Measurements from ENCODE around the gene KIN.
"Not testable (repeated sequence)": the region's sequence is repeated elsewhere in the genome, so short reads cannot be mapped to it uniquely, and the experiment has no call there.

The KIN gene

GRCh38 chr10:7817984-7818294, 30.1 kb upstream of the KIN start:
- TF ChIP-seq CTCF (IDR thresholded peaks at IDR 0.05; ENCODE audit: low read depth, low read length), result no peak
- Histone ChIP-seq H3K27me3 (ENCODE audit: insufficient read depth, low read depth, severe bottlenecking) (no peaks in the 10 kb centered on the region), H3K9me3 (ENCODE audit: severe bottlenecking) (no peaks in the 10 kb centered on the region), H3K27ac (no peak overlapping the region), H3K4me3 (ENCODE audit: low read depth, low read length) (peak overlapping the region; percentile 84), H3K36me3 (0 out of 2 replicates have a peak, but pooled peaks cover 2% of the 10 kb centered on the region)
- no peak for DNase-seq

- no peak for DNase-seq
- TF ChIP-seq CTCF (IDR thresholded peaks at IDR 0.05; ENCODE audit: low read depth, low read length), result no peak
- no peaks in the 10 kb centered on the region for H3K27me3 ChIP-seq (ENCODE audit: insufficient read depth, low read depth, severe bottlenecking)
- H3K27ac ChIP-seq, result no peak overlapping the region
- H3K36me3 ChIP-seq, result 0 out of 2 replicates have a peak, but pooled peaks cover 2% of the 10 kb centered on the region
- H3K9me3 ChIP-seq (ENCODE audit: severe bottlenecking), result no peaks in the 10 kb centered on the region
- H3K4me3 ChIP-seq (ENCODE audit: low read depth, low read length), result peak overlapping the region; percentile 84
Measured at GRCh38 chr10:7817576-7817975, 29.8 kb upstream of the KIN start.

- H3K9me3 ChIP-seq (ENCODE audit: severe bottlenecking), result no peaks in the 10 kb centered on the region
- 0 out of 2 replicates have a peak, but pooled peaks cover 1% of the 10 kb centered on the region for H3K36me3 ChIP-seq
- H3K4me3 ChIP-seq (ENCODE audit: low read depth, low read length), result no peak overlapping the region
- no peak for TF ChIP-seq CTCF (IDR thresholded peaks at IDR 0.05; ENCODE audit: low read depth, low read length)
- DNase-seq, result peak; percentile 27
- no peak overlapping the region for H3K27ac ChIP-seq
- H3K27me3 ChIP-seq (ENCODE audit: insufficient read depth, low read depth, severe bottlenecking), result no peaks in the 10 kb centered on the region
Measured at GRCh38 chr10:7813481-7813880, 25.7 kb upstream of the KIN start.

- DNase-seq; H3K4me3 ChIP-seq (ENCODE audit: low read depth, low read length); H3K9me3 ChIP-seq (ENCODE audit: severe bottlenecking); H3K27me3 ChIP-seq (ENCODE audit: insufficient read depth, low read depth, severe bottlenecking); H3K27ac ChIP-seq; H3K36me3 ChIP-seq: not testable (repeated sequence)
Measured at GRCh38 chr10:7811743-7812142, 23.9 kb upstream of the KIN start.

GRCh38 chr10:7811000-7811399, 23.2 kb upstream of the KIN start:
- Histone ChIP-seq H3K4me3 (ENCODE audit: low read depth, low read length) (no peak overlapping the region), H3K27me3 (ENCODE audit: insufficient read depth, low read depth, severe bottlenecking) (no peaks in the 10 kb centered on the region), H3K27ac (no peak overlapping the region), H3K9me3 (ENCODE audit: severe bottlenecking) (no peaks in the 10 kb centered on the region), H3K36me3 (peaks cover 3% of the 10 kb centered on the region; the same call in 1 of the 2 replicates)
- TF ChIP-seq CTCF (IDR thresholded peaks at IDR 0.05; ENCODE audit: low read depth, low read length), result no peak
- DNase-seq, result no peak

GRCh38 chr10:7810443-7810842, 22.6 kb upstream of the KIN start:
- H3K36me3 ChIP-seq, result peaks cover 3% of the 10 kb centered on the region; the same call in 1 of the 2 replicates
- no peak overlapping the region for H3K4me3 ChIP-seq (ENCODE audit: low read depth, low read length)
- no peak overlapping the region for H3K27ac ChIP-seq
- no peaks in the 10 kb centered on the region for H3K27me3 ChIP-seq (ENCODE audit: insufficient read depth, low read depth, severe bottlenecking)
- H3K9me3 ChIP-seq (ENCODE audit: severe bottlenecking), result no peaks in the 10 kb centered on the region
- no peak for TF ChIP-seq CTCF (IDR thresholded peaks at IDR 0.05; ENCODE audit: low read depth, low read length)
- DNase-seq, result no peak
